NB4 (cell line): ENCODE data around the gene FLRT1.

Source experiments
- DNase-seq: peaks from one replicate; pipeline ENCODE4 v3.0.0; 2010; ENCODE audit warnings: low read depth
- H3K4me3 ChIP-seq: one replicate; pipeline ENCODE4 v1.5.1; 2011; ENCODE audit warnings: mild to moderate bottlenecking, low read depth, low read length, moderate library complexity
- MYC ChIP-seq: IDR thresholded peaks from 2 replicates; pipeline ENCODE4 v1.6.1; 2011; ENCODE audit warnings: low read depth, low read length
- POLR2A ChIP-seq: IDR thresholded peaks from 2 replicates; pipeline ENCODE4 v1.6.1; 2011; ENCODE audit warnings: mild to moderate bottlenecking; ENCODE audit not compliant: insufficient read length; ENCODE audit errors: extremely low read depth
- TF ChIP-seq, protein P1 (sequence below): IDR thresholded peaks from 2 replicates; pipeline ENCODE4 v1.6.1; 2011; ENCODE audit warnings: low read depth, low read length
- TF ChIP-seq, protein P2 (sequence below): IDR thresholded peaks from one replicate; pipeline ENCODE4 v1.5.1; 2012; ENCODE audit warnings: low read depth, low read length

The FLRT1 gene

DNA sequence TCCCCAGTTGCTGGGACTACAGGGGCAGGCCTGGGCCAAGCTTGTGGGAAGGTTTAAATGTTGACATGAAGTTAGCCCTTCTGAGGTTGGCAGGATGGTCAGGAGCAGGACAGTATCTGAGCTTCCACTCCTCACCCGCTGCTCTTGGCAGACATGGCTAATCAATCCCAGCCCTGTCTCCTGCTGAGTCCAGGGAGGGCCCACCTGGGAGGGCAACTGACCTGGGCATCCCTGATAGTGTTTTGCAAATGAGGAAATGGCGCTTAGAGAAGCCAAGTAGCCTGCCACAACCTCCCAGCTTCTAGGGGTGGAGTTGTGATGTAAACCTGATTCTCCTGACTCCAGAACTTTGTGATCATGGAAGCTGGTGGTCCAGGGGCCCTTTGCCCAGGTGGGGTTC lies 16.7 kb downstream of the FLRT1 start:
- TF ChIP-seq MYC (no peak), POLR2A (no peak)
- DNase-seq, result no peak
- no peak overlapping the region for H3K4me3 ChIP-seq

DNA sequence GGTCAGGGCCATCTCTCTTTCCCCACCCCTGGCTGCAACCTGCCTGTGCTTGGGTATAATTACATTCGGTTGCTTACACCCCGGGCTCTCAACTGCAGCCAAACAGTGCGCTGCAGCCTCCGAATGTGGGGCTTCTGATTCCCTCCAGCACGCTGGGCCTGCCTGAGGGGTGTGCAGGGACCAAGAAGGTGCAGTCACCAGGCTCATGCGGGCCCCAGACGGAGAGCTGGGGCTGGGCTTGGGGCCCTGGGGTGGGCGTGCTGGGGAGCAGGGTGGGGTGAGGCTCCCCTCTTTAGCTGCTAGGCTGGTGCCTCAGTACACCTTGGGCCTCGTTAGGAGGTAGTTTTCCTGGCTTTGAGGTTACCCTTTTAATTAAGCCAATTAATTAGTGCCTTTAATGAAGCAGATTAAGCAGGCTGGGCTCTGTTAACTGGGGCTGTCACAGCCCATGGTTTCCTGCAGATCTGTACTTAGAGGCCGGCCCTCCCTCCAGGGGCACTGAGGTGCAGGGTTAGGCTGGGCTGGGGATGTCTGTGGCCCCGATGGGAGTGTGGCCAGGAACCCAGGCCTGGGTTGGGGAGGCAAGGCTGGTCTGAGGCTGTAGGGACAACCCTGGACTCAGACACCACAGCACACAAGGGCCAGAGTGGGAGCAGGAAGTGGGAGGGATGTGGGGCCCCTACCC lies 17.3 kb downstream of the FLRT1 start:
- no peak for DNase-seq
- no peak overlapping the region for H3K4me3 ChIP-seq
- TF ChIP-seq, protein P1, sequence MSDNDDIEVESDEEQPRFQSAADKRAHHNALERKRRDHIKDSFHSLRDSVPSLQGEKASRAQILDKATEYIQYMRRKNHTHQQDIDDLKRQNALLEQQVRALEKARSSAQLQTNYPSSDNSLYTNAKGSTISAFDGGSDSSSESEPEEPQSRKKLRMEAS, result no peak
- TF ChIP-seq MYC, result no peak
- TF ChIP-seq, protein P2, sequence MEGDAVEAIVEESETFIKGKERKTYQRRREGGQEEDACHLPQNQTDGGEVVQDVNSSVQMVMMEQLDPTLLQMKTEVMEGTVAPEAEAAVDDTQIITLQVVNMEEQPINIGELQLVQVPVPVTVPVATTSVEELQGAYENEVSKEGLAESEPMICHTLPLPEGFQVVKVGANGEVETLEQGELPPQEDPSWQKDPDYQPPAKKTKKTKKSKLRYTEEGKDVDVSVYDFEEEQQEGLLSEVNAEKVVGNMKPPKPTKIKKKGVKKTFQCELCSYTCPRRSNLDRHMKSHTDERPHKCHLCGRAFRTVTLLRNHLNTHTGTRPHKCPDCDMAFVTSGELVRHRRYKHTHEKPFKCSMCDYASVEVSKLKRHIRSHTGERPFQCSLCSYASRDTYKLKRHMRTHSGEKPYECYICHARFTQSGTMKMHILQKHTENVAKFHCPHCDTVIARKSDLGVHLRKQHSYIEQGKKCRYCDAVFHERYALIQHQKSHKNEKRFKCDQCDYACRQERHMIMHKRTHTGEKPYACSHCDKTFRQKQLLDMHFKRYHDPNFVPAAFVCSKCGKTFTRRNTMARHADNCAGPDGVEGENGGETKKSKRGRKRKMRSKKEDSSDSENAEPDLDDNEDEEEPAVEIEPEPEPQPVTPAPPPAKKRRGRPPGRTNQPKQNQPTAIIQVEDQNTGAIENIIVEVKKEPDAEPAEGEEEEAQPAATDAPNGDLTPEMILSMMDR, result no peak
- no peak for TF ChIP-seq POLR2A

DNA sequence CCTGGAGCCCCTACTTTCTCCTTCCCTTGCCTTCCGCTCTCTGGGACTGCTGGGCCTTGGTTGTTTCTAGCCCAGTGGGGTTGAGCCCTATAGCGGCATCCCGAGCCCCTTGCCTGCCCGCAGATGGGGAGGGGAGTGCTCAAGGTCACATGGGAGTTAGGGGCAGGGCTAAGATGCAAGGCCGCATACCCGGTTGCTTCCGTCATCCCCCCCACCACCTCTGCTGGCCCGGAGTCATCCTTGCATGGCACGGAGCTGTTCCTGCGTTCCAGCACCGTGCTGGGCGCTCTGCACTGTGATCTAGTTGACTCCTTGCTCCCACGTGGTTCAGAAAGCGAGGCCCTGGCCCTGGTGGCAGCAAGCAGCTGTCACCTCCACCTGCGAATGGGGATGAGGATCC lies 18.0 kb downstream of the FLRT1 start:
- TF ChIP-seq, protein P2, result no peak
- TF ChIP-seq MYC (no peak), POLR2A (no peak)
- TF ChIP-seq, protein P1, result no peak
- no peak for DNase-seq
- H3K4me3 ChIP-seq, result no peak overlapping the region

DNA sequence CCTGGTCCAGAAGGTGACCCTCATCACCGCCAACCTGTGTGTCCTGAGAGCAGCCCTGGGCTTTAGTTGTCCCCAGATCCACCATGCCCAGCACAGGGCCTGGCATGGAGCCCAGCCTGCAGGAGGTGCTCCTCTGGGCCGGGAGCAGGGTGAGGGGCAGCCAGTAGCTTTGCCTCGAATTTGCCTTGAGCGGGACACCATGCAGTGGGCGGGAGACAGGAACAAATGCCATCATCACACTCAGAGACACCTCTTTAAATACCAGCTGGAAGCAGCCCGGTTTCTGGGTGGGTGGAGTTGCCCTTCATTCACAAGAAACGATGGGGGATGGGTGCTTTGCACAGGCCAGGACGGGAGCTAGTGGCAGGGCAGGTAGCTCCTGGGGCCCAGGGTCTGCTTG lies 19.3 kb downstream of the FLRT1 start:
- DNase-seq, result no peak
- TF ChIP-seq, protein P1, result no peak
- TF ChIP-seq, protein P2, result no peak
- no peak overlapping the region for H3K4me3 ChIP-seq

DNA sequence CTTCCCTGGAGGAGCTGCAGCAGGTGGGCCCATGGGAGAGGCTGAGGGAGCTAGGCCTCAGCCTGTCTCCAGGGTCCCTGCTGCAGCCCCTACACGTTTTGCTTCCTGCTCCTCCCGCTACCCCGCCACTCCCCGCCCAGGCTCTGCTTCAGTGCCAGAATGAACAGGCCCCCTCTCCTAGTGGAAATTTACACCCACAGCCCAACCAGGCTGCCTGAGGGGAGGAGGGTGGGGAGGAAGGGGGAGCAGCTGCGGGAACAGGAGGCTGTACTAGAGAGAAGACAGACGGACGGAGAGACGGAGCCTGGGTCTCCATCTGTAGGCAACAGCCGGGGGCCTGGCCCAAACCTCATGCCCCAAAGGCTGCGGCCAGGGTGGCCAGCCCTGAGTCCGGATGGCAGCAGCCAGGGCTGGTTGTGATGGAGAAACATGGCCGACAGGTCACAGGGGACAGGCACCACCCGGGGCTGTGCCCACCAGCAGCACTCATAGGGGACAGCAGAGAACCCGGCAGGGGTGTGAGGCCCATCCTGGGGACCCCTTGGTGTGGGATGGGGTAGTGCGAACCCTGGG lies 20.6 kb downstream of the FLRT1 start:
- no peak for DNase-seq
- TF ChIP-seq, protein P1, result no peak
- TF ChIP-seq, protein P2, result no peak
- TF ChIP-seq MYC (no peak), POLR2A (no peak)
- H3K4me3 ChIP-seq, result no peak overlapping the region

DNA sequence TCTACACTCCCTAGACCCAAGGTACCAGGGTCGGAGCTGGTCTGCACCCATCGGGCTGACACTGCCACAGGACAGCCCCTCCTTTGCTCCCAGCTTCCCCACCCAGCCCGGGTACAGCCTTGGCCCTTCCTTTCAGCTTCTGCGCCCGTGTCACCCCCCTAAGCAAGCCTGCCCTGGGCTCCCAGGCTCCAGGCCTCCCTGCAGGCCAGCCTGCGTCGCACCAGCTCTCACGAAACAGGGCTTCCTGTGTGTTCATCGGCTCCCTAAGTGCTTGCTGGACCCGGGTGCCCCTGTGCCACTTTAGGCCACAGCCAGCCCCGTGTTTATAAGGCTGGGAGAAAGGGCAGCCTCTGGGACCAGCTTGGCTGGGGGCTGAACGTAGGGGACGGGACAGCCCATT lies 21.1 kb downstream of the FLRT1 start:
- no peak overlapping the region for H3K4me3 ChIP-seq
- DNase-seq, result no peak
- TF ChIP-seq POLR2A, result no peak
- TF ChIP-seq MYC, result no peak
- TF ChIP-seq, protein P2, result no peak
- TF ChIP-seq, protein P1, result no peak
